ENCODE measurements around the gene ACAA1. TPM values are rescaled to one million over a fixed set of nuclear protein-coding genes. Genes with fewer than 3 reads are reported as not detected.

ACAA1 gene
- total and polyA plus RNA-seq, 9 of the 15 experiments (the other 6 are each of a cell fraction or from before 2014, with no cell fraction given) = 4.0 to 88.9 (median 57.2) TPM

GRCh38 chr3:38089163-38089562 is 47.8 kb downstream of the ACAA1 start:
- Histone ChIP-seq H3K4me1 (replicated peaks in 1 of 2; ENCODE audit: control insufficient read depth in 2 of 2, insufficient read depth in 2 of 2, low read length in 2 of 2) (no peaks in the 10 kb centered on the region), H3K27ac (ENCODE audit: extremely low read depth, low read depth, low read length) (no peak overlapping the region), H3K9ac (ENCODE audit: insufficient read depth in 1 of 2, low read depth in 2 of 2, low read length in 2 of 2) (no peak overlapping the region), H3K36me3 (ENCODE audit: control insufficient read depth, insufficient read depth, low read length) (no peaks in the 10 kb centered on the region), H3K27me3 (ENCODE audit: control insufficient read depth in 2 of 2, insufficient read depth in 2 of 2, low read length in 2 of 2) (peaks cover 36 to 40% of the 10 kb centered on the region in 2 experiments), H4K20me1 (replicated peaks; ENCODE audit: control insufficient read depth, insufficient read depth, low read length) (no peaks in the 10 kb centered on the region), H3K4me2 (ENCODE audit: insufficient read depth, low read length) (no peak overlapping the region), H3K4me3 (no peak overlapping the region), H2AFZ (ENCODE audit: low read depth, low read length) (no peak overlapping the region), H3K79me2 (ENCODE audit: control insufficient read depth, insufficient read depth, low read length) (no peaks in the 10 kb centered on the region), H3K9me3 (replicated peaks; ENCODE audit: control insufficient read depth, insufficient read depth, low read depth, low read length) (peaks cover 3% of the 10 kb centered on the region), H3K9me1 (ENCODE audit: control insufficient read depth, insufficient read depth, low read length) (peaks cover 2% of the 10 kb centered on the region)
- no peak for DNase-seq (ENCODE audit: extremely low read depth in 1 of 4, low spot score in 3 of 4)
- no TSS peak for BruUV-seq (replicated peaks)
- in situ Hi-C loops (cut with MboI) = no loop called here
- CTCF ChIA-PET (ENCODE audit: low intra/inter-chr PET ratio) = no interaction called here
- no peak for FAIRE-seq
- ATAC-seq = no peak
- POLR2A ChIA-PET = interaction anchor here (0.6 to 0.8 kb wide), 2 partner anchors 24 to 272 kb away, joined by 3 read pairs; no protein-coding TSS in a partner anchor
- intact Hi-C loops (cut with micrococcal nuclease) = no loop called here
- WGBS (ENCODE audit: insufficient coverage, low coverage, missing lambda C conversion rate) = 0% methylated on average over 2 of the region's 2 CpGs
- TF ChIP-seq ZNF184 (CRISPR knock-in tag; IDR thresholded peaks at IDR 0.05) (no peak), PTTG1 (tag; IDR thresholded peaks at IDR 0.05; ENCODE audit: low read depth) (no peak), GABPB2 (CRISPR knock-in tag; conservative IDR thresholded peaks at IDR 0.05) (no peak), ZFP36 (IDR thresholded peaks at IDR 0.05; ENCODE audit: low read depth, low read length, partially characterized antibody) (no peak), ZNF324 (CRISPR knock-in tag; IDR thresholded peaks at IDR 0.05) (no peak), PHF21A (IDR thresholded peaks at IDR 0.05; ENCODE audit: borderline replicate concordance, low read depth) (no peak), HBP1 (CRISPR knock-in tag; IDR thresholded peaks at IDR 0.05) (no peak), HSF4 (CRISPR knock-in tag; IDR thresholded peaks at IDR 0.05; ENCODE audit: borderline replicate concordance) (no peak), DEAF1 (CRISPR knock-in tag; IDR thresholded peaks at IDR 0.05) (no peak)
- TF ChIP-seq, protein P1, sequence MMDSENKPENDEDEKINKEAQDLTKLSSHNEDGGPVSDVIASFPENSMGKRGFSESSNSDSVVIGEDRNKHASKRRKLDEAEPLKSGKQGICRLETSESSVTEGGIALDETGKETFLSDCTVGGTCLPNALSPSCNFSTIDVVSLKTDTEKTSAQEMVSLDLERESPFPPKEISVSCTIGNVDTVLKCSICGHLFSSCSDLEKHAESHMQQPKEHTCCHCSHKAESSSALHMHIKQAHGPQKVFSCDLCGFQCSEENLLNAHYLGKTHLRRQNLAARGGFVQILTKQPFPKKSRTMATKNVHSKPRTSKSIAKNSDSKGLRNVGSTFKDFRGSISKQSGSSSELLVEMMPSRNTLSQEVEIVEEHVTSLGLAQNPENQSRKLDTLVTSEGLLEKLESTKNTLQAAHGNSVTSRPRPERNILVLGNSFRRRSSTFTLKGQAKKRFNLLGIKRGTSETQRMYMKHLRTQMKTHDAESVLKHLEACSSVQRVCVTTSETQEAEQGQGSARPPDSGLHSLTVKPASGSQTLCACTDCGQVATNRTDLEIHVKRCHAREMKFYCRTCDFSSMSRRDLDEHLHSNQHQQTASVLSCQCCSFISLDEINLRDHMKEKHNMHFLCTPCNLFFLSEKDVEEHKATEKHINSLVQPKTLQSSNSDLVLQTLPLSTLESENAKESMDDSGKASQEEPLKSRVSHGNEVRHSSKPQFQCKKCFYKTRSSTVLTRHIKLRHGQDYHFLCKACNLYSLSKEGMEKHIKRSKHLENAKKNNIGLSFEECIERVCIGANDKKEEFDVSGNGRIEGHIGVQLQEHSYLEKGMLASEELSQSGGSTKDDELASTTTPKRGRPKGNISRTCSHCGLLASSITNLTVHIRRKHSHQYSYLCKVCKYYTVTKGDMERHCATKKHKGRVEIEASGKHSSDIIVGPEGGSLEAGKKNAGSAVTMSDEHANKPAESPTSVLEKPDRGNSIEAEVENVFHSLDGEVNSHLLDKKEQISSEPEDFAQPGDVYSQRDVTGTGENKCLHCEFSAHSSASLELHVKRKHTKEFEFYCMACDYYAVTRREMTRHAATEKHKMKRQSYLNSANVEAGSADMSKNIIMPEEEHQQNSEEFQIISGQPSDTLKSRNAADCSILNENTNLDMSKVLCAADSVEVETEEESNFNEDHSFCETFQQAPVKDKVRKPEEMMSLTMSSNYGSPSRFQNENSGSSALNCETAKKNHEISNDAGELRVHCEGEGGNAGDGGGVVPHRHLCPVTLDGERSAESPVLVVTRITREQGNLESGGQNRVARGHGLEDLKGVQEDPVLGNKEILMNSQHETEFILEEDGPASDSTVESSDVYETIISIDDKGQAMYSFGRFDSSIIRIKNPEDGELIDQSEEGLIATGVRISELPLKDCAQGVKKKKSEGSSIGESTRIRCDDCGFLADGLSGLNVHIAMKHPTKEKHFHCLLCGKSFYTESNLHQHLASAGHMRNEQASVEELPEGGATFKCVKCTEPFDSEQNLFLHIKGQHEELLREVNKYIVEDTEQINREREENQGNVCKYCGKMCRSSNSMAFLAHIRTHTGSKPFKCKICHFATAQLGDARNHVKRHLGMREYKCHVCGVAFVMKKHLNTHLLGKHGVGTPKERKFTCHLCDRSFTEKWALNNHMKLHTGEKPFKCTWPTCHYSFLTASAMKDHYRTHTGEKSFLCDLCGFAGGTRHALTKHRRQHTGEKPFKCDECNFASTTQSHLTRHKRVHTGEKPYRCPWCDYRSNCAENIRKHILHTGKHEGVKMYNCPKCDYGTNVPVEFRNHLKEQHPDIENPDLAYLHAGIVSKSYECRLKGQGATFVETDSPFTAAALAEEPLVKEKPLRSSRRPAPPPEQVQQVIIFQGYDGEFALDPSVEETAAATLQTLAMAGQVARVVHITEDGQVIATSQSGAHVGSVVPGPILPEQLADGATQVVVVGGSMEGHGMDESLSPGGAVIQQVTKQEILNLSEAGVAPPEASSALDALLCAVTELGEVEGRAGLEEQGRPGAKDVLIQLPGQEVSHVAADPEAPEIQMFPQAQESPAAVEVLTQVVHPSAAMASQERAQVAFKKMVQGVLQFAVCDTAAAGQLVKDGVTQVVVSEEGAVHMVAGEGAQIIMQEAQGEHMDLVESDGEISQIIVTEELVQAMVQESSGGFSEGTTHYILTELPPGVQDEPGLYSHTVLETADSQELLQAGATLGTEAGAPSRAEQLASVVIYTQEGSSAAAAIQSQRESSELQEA (IDR thresholded peaks at IDR 0.05; ENCODE audit: low read depth) = no peak

Data from K562 (cell line).